Right lobe of liver (tissue), 5 donors: ENCODE measurements around the gene YIPF4. TPM values are rescaled to one million over a fixed set of nuclear protein-coding genes. Genes with fewer than 3 reads are reported as not detected.

ENCODE experiments used
- total RNA-seq, 6 experiments: library from RNA; depleted of rRNA in 2 of 6; stranded (reverse); fragments of >200 nt in 2 of 6; fragmentation: NEBNext Ultra II Directional in 3 of 6; extraction: Animal tissue kit (Norgen Biotek cat#: 25700) in 3 of 6; gene quantifications; one replicate each; pipeline versions ENCODE4 v1.1.0 to v1.2.4, GENCODE V29; 2016 to 2023
- donor health status: DM: no; HTN: no; CAD: no.
- donor health status: DM: no; HTN: no; CAD: no.
- donor health status: DM: no; HTN: yes; CAD: no.
- donor health status: DM: no; HTN: yes; CAD: no.

Gene YIPF4
- total RNA-seq, 6 experiments from 2014 or later = 8.8 to 49.3 (median 29.9) TPM

Other genes with a start within 250 kb of the YIPF4 start
- 10 to 100 TPM; 23.8 to 42.7 (median 34.7) TPM for gene DPY30, start 238.1 kb upstream of the YIPF4 start, total RNA-seq
- 10 to 100 TPM in 1 of 6 experiments, 1 to 10 TPM in 5; 7.7 to 11.5 (median 9.1) TPM for gene SPAST, start 214.3 kb upstream of the YIPF4 start, total RNA-seq
- 10 to 100 TPM; 10.0 to 13.1 (median 12.4) TPM for gene SLC30A6, start 112.0 kb upstream of the YIPF4 start, total RNA-seq
- gene NLRC4, start 13.0 kb upstream of the YIPF4 start, total RNA-seq = 1 to 10 TPM in 2 of 6 experiments, under 1 TPM in 4; 0.56 to 1.9 (median 0.81) TPM
- 10 to 100 TPM; 43.1 to 63.5 (median 47.2) TPM for gene BIRC6, start 79.1 kb downstream of the YIPF4 start, total RNA-seq